Effector memory CD4-positive, alpha-beta T cell (primary cell): Measurements from ENCODE around the gene PSPC1.

ENCODE experiments used
- DNase-seq, 3 donors: peaks; one replicate each; pipeline ENCODE4 v3.0.0-alpha.2; 2020
- H3K27ac ChIP-seq: 2 replicates; pipeline ENCODE4 v1.7.0; 2013; ENCODE audit warnings: mild to moderate bottlenecking, low read length, moderate library complexity; ENCODE audit not compliant: insufficient read depth, poor library complexity, severe bottlenecking
- H3K27me3 ChIP-seq: replicated peaks from 2 replicates; pipeline ENCODE4 v1.7.0; 2013; ENCODE audit warnings: mild to moderate bottlenecking, low read length; ENCODE audit not compliant: insufficient read depth, control insufficient read depth, poor library complexity, severe bottlenecking
- H3K36me3 ChIP-seq: 2 replicates; pipeline ENCODE4 v1.7.0; 2013; ENCODE audit warnings: mild to moderate bottlenecking, low read length, moderate library complexity; ENCODE audit not compliant: control insufficient read depth, insufficient read depth
- H3K4me1 ChIP-seq: 2 replicates; pipeline ENCODE4 v1.7.0; 2013; ENCODE audit warnings: low read length, mild to moderate bottlenecking; ENCODE audit not compliant: control insufficient read depth, insufficient read depth, poor library complexity, severe bottlenecking
- H3K4me3 ChIP-seq: 2 replicates; pipeline ENCODE4 v1.7.0; 2013; ENCODE audit warnings: low read length, low read depth, mild to moderate bottlenecking; ENCODE audit not compliant: insufficient read depth, poor library complexity, severe bottlenecking
- H3K9me3 ChIP-seq: 2 replicates; pipeline ENCODE4 v1.7.0; 2013; ENCODE audit warnings: mild to moderate bottlenecking, low read length, moderate library complexity; ENCODE audit not compliant: control insufficient read depth

The PSPC1 gene

DNA sequence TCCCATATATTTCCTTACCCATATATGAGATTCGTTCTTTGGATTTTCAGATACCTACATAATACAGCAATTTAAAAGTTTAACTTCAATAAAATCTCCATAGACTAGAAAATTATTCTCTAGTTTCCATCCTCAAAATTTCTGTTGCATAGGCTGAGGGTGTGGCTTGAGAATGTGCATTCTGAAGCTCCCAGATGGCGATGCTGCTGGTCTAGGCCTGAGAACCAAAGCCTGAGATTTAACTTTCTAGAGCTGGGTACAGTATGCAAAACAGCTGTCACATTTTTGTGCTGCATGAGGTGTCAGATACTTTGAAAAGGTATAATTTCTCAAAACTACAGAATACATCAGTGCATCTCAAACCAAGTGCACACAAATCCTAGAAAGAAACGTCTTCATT is 106.6 kb downstream of the PSPC1 start:
- DNase-seq: no peak
- H3K27me3 ChIP-seq: no peaks in the 10 kb centered on the region
- no peaks in the 10 kb centered on the region for H3K9me3 ChIP-seq
- peaks cover 59% of the 10 kb centered on the region for H3K36me3 ChIP-seq
- H3K4me3 ChIP-seq: no peak overlapping the region
- H3K27ac ChIP-seq: no peak overlapping the region
- no peaks in the 10 kb centered on the region for H3K4me1 ChIP-seq

DNA sequence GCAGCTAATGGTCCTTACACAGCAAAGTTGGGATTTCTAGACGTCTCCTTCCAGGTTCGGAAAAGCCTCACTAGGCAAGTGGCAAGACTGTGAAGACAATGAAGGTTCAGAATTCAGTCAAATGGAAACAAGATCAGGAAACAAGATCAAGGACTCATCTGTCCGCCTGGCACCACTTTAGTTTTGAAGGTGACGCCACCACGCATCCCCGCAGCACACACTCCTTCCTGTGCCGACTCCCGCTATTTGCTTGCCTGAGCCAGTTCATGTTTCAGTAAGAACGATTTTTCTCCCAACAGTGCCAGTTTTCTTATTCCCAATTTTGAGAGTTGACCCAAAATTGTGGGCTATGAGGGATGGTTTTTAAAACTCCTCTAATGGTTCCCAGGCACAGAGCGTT is 107.8 kb downstream of the PSPC1 start:
- no peak for DNase-seq
- no peaks in the 10 kb centered on the region for H3K9me3 ChIP-seq
- no peaks in the 10 kb centered on the region for H3K4me1 ChIP-seq
- H3K36me3 ChIP-seq: peaks cover 71% of the 10 kb centered on the region
- H3K27ac ChIP-seq: no peak overlapping the region
- H3K27me3 ChIP-seq: no peaks in the 10 kb centered on the region
- no peak overlapping the region for H3K4me3 ChIP-seq

DNA sequence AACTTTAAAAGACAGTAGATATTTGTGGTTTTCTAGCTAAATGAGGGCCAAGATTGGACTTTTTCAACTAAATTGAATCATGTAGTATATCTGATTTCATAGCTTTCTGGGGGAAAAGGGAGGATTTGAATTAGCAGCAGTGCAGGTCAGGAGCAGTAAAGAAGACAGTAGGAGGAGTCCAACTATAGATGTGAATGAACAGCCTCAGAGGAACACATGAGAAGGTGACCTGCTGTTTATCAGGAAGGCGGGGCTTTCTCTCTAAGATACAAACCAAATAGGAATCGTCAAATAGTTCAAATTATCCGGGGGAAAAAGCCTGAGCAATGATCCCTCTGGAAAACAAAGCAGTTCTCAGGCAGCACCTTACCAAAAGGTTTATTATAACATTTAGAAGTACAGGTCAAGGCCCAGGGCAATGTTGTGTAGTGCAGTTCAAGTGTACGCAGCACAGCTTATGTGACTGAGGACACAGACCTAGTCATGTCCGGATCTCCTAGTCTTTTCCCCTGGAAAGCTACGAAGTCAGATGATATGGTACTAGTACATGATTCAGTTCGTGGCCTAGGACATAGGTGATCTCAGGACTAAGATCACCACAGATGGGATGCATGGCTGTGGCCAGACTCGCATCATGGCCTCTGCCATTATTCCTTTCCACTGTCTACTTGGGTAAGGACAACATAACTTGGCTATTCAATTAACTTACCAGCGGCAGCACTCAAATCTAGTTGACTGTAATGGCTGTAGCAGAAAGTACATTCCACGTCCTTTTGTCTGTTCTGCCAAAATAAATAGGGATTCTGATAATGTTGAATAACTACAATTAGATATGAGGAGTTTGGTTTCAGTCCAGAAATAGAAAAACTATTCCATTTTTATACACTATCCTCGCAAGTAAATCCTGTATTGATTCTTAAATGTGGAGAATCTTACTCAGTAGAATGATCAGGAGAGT is 109.0 kb downstream of the PSPC1 start:
- Histone ChIP-seq H3K4me3 (no peak overlapping the region), H3K36me3 (peaks cover 75% of the 10 kb centered on the region), H3K27me3 (no peaks in the 10 kb centered on the region), H3K9me3 (no peaks in the 10 kb centered on the region), H3K4me1 (no peaks in the 10 kb centered on the region), H3K27ac (no peak overlapping the region)
- no peak for DNase-seq

DNA sequence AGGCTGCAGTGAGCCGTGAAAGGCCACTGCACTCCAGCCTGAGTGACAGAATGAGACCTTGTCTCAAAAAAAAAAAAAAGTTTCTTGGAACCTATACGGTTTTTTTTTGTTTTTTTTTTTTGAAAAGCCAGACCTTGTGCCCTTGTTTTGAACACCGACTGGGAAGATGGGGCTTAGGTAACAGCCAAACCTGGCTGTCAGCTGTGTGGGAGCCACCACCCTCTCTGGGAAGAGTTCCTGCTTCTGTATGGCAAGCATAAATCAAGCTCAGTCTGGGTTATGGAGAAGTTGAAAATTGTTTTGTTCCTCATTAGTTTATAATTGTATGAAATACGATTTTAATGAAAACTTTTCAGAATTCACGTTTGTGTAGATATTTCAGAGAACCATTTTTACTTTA is 109.8 kb downstream of the PSPC1 start:
- H3K27me3 ChIP-seq: no peaks in the 10 kb centered on the region
- peaks cover 79% of the 10 kb centered on the region for H3K36me3 ChIP-seq
- H3K4me3 ChIP-seq: no peak overlapping the region
- H3K27ac ChIP-seq: no peak overlapping the region
- H3K9me3 ChIP-seq: no peaks in the 10 kb centered on the region
- DNase-seq: no peak
- H3K4me1 ChIP-seq: no peaks in the 10 kb centered on the region

DNA sequence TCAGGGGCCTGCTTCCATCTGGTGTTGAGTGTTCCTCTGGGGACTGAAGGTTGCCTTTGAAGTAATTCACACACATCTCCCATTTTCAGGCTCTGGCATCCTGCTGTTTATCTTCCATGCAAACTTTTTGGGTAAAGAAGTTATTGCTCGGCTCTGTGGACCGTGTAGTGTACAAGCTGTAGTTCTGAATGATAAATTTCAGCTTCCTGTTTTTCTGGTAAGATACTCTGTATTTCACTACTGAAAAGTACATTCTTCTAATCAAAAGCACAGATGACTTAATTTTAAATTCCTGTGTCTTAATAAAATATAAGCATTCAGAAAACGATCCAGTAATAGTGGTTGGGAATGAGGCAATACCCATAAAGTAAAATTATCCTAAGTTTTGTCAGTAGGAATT is 112.6 kb downstream of the PSPC1 start:
- H3K9me3 ChIP-seq: no peaks in the 10 kb centered on the region
- no peak overlapping the region for H3K4me3 ChIP-seq
- H3K27me3 ChIP-seq: no peaks in the 10 kb centered on the region
- no peak for DNase-seq
- no peaks in the 10 kb centered on the region for H3K4me1 ChIP-seq
- H3K27ac ChIP-seq: no peak overlapping the region
- peaks cover 92% of the 10 kb centered on the region for H3K36me3 ChIP-seq

DNA sequence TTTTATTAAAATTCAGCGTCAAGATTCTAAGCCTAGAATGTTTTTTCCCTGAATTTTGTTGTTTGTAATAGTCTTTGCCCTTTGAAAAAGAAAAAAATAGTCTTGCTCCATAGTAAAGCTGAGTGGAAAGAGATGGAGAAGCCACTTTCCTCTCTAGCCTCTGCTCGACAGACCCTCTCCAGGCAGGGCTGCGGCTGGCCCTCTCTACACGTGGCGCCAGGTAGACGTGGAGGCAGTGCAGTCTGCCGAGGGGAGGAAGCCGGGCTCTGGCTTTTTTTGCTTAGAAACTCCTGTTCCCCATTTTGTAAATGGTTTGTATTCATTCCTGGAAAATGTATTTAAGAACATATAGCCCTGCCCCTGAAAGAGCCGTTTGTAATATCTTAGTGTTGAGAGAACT is 114.0 kb downstream of the PSPC1 start:
- no peak overlapping the region for H3K4me3 ChIP-seq
- H3K4me1 ChIP-seq: no peaks in the 10 kb centered on the region
- H3K27me3 ChIP-seq: no peaks in the 10 kb centered on the region
- no peak overlapping the region for H3K27ac ChIP-seq
- no peaks in the 10 kb centered on the region for H3K9me3 ChIP-seq
- H3K36me3 ChIP-seq: peaks cover 91% of the 10 kb centered on the region
- no peak for DNase-seq

DNA sequence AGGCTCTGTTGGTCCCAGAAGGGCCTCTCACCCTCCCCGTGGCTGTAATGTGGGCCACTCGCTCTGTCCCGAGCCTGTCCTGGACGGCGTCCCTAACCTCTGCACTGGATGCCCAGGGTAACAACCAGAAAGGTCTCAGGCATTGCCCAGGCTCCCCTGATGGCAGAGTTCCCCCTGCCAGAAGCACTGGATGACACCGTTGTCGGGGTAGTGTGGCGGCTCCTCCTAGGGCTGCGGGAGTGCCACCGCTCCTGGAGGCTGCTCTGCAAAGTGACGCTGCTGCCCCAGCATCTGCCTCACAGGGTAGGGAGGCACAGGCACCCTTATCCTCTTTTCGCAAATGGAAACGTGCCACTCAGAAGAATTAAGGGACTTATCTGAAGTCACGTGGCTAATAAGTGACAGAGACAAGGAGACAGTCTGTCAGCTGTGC is 117.3 kb downstream of the PSPC1 start:
- DNase-seq: no peak
- Histone ChIP-seq H3K27me3 (no peaks in the 10 kb centered on the region), H3K4me1 (no peaks in the 10 kb centered on the region), H3K27ac (no peak overlapping the region), H3K36me3 (peaks cover 91% of the 10 kb centered on the region), H3K9me3 (no peaks in the 10 kb centered on the region), H3K4me3 (no peak overlapping the region)

DNA sequence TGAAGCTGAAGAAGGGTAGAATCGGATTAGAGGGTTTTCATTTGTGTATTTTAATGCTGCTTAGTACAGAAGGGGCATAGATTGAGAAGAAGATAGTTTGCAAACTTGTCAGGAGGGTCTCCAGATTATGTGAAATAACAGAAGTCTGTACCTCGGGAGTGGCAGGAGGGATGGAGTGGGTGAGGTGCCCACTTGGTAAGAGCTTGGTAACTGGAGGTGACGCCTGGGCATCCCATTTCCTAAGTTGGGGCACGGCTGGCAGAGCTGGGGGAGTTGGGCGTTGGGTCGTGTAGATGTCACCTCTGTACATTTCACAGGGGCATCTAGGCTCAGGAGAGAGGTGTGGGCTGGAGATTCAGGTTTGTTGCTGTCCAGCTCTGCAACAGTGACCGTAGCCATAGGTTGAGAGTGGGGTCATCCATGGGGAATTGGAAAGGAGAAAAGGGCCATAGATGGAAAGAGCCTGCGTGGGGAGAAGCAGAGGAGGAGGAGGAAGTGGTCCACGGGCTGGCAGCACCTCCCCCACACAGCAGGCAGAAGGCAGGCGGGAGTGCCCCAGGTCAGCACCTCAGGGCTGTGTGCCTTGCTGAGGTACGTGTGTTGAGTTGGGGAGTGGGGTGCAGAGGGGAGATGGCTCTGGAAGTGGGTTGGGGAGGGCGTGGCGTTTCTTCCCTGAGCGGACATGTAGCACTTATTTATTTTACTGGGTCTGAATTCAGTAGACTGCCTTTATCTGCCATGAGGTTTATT is 118.1 kb downstream of the PSPC1 start:
- H3K36me3 ChIP-seq: peaks cover 87% of the 10 kb centered on the region
- DNase-seq: no peak

DNA sequence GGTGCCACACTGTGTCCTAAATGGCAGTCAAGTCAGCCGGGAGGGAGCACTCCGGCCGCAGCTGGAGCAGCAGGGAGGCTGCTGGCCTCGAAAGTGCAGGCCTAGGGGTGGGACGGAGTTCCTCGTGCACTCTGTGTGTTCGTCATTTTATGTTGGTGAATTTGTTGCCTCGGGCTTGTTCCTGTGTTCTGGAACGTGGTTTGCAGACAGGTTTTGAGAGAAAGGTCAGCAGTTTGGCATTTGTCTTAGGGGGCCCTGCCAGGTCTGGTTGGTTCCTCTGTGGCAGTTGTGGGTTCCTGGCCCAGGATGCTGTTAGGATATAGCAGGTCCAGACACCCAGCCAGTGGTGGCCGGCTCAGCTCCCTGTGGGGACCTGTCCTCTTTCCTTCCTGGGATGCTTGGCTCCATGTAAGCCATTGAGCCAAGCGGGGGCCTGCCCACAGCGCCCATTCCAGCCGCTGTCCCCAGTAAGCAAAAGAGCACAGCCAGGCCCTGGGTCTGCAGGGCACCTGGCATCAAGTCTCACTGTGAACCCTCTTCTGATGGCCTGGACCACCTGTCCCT is 119.2 kb downstream of the PSPC1 start:
- DNase-seq: no peak
- H3K27ac ChIP-seq: no peak overlapping the region
- H3K27me3 ChIP-seq: no peaks in the 10 kb centered on the region
- no peaks in the 10 kb centered on the region for H3K9me3 ChIP-seq
- peaks cover 82% of the 10 kb centered on the region for H3K36me3 ChIP-seq
- no peak overlapping the region for H3K4me3 ChIP-seq
- H3K4me1 ChIP-seq: no peaks in the 10 kb centered on the region

More for the DNA sequence above, 118.1 kb downstream of the PSPC1 start:
- Histone ChIP-seq H3K4me3 (no peak overlapping the region), H3K9me3 (no peaks in the 10 kb centered on the region), H3K27ac (no peak overlapping the region), H3K4me1 (no peaks in the 10 kb centered on the region), H3K27me3 (no peaks in the 10 kb centered on the region)

DNA sequence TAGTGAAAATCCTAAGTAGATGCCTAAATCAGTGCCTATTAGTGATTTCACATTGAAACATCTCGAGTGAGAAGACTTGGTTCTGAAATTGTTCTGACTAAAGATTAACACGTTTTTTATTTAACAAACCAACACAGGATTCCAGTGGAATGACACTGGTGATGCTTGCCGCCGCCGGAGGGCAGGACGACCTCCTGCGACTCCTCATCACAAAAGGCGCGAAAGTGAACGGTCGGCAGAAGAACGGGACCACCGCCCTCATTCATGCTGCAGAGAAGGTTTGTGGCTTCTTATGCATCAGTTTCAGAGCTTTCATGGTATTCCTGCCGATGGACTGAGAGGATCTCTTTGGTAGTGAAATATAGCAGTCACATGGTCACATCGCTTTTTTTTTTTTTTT is 121.2 kb downstream of the PSPC1 start:
- Histone ChIP-seq H3K27me3 (no peaks in the 10 kb centered on the region), H3K9me3 (no peaks in the 10 kb centered on the region), H3K36me3 (peaks cover 66% of the 10 kb centered on the region), H3K4me3 (no peak overlapping the region), H3K4me1 (no peaks in the 10 kb centered on the region), H3K27ac (no peak overlapping the region)
- DNase-seq: no peak
